Mesothelial cell of epicardium (in vitro differentiated cells): ENCODE measurements around the gene HEATR3. TPM values are rescaled to one million over a fixed set of nuclear protein-coding genes. Genes with fewer than 3 reads are reported as not detected.

Experiments used
- DNase-seq, 2 experiments: peaks; one replicate each; pipeline ENCODE4 v3.0.0; 2021; ENCODE audit warnings: low spot score in 2 of 2; ENCODE audit not compliant: unreplicated experiment in 2 of 2
- H3K27ac Mint-ChIP-seq: 2 replicates; pipeline ENCODE4 v1.8.0; 2021; ENCODE audit warnings: mixed read lengths
- H3K27me3 Mint-ChIP-seq: 2 replicates; pipeline ENCODE4 v1.8.0; 2021; ENCODE audit warnings: low read depth, mixed read lengths
- H3K36me3 Mint-ChIP-seq: 2 replicates; pipeline ENCODE4 v1.8.0; 2021; ENCODE audit warnings: mixed read lengths
- H3K4me1 Mint-ChIP-seq: 2 replicates; pipeline ENCODE4 v1.8.0; 2021; ENCODE audit warnings: mixed read lengths
- H3K4me3 Mint-ChIP-seq: 2 replicates; pipeline ENCODE4 v1.8.0; 2021; ENCODE audit warnings: mild to moderate bottlenecking, moderate library complexity, mixed read lengths
- H3K9me3 Mint-ChIP-seq: 2 replicates; pipeline ENCODE4 v1.8.0; 2021; ENCODE audit warnings: mixed read lengths
- CTCF ChIP-seq: fragments of 200-600 bp; sonication (generic); IDR thresholded peaks from one replicate; pipeline ENCODE4 v1.5.0; 2021; ENCODE audit warnings: antibody characterized with exemption; ENCODE audit not compliant: unreplicated experiment
- total RNA-seq: library from RNA; stranded (reverse); gene quantifications from 3 replicates; pipeline ENCODE4 v1.2.1, GENCODE V29; 2021

Gene HEATR3
- total RNA-seq, 1 donor from 2014 or later, result 19.2 TPM

DNA sequence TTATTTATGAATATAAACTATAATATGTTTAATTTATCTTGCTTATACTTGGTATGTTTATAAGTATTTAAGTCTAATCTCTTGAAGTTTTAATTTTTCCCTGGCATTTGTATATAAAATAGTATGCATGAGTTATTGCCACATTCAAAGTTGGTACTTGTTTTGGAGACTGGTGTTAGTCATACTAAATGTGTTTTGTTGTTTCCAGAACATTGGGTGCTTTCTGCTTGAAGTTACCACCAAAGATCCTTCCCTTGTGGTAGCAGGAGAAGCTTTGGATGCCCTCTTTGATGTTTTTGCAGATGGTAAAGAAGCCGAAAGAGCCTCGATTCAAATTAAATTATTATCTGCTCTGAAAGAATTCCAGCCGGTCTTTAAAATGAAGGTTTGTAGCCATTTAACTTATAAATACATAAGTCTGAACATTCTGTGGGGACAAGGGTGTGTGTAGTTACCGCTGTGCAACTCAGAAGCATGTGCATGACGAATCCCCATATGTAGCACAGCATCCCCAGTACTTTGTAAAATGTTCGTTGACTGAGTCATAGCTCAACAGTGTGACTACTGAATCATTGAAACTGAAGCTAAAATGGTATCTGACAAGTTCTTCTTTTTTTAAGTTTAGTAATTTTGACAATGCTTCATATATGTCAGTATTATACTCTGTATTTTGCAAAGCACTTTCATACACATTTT, 36.4 kb downstream of the HEATR3 start:
- Mint-ChIP-seq H3K27ac (no peak overlapping the region), H3K36me3 (peaks cover 16% of the 10 kb centered on the region), H3K27me3 (no peaks in the 10 kb centered on the region), H3K4me1 (peaks cover 10% of the 10 kb centered on the region), H3K4me3 (no peak overlapping the region), H3K9me3 (no peaks in the 10 kb centered on the region)
- DNase-seq, result no peak
- TF ChIP-seq CTCF, result no peak

DNA sequence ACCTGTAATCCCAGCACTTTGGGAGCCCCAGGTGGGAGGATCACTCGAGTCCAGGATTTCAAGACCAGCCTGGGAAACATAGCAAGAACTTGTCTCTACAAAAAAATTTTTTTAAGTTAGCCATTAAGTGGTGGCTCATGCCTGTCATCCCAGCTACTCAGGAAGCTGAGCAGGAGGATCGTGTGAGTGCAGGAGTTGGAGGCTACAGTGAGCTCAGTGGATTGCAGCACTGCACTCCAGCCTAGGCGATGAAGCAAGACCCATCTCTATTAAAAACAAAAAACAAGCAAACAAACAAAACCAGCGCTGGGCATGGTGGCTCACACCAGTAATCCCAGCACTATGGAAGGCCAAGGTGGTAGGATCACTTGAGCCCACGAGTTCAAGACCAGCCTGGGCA, 38.0 kb downstream of the HEATR3 start:
- no peaks in the 10 kb centered on the region for H3K27me3 Mint-ChIP-seq

DNA sequence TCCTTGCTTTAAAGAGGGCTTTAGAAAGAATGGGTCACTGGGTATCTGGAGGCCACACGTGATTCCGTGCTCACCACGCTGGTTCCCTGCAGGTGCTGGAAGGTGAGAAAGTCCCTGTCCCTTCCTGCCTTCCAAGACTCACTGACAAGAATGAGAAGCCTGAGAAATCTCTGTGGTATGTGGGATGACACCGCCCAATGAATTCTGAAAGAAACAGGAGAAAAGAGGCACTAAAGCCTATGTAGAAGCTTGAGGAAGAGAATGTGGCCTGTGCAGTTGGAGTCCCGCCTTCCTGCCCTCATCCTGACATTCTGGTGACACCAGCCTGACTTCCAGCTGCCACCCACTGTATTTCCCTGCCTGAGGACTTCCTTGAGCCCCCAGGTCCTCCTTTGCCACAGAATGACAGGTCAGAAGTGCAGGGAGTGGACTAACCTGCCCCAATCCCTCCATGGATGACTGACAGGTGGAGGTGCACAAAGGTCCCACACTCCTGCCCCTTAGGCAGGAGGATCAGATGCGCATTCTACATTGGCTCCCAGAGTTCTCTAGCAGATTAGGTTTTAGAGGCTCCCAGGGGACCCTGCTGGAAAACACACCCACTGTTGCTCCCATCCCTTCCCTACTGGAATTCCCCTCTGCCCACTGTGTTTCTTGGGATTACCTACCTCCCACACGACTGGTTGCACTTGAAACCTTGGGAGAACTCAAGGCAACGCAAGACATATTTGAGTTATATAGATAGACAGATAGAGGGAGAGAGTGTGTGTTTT, 48.8 kb downstream of the HEATR3 start:
- H3K9me3 Mint-ChIP-seq, result no peaks in the 10 kb centered on the region
- peaks cover 2% of the 10 kb centered on the region for H3K27me3 Mint-ChIP-seq
- H3K4me3 Mint-ChIP-seq, result no peak overlapping the region
- H3K27ac Mint-ChIP-seq, result no peak overlapping the region
- no peaks in the 10 kb centered on the region for H3K36me3 Mint-ChIP-seq
- DNase-seq, result no peak
- H3K4me1 Mint-ChIP-seq, result no peaks in the 10 kb centered on the region
- TF ChIP-seq CTCF, result no peak

More for the DNA sequence above, 38.0 kb downstream of the HEATR3 start:
- DNase-seq, result no peak
- Mint-ChIP-seq H3K4me1 (peaks cover 10% of the 10 kb centered on the region), H3K9me3 (no peaks in the 10 kb centered on the region), H3K27ac (no peak overlapping the region), H3K4me3 (no peak overlapping the region), H3K36me3 (peaks cover 17% of the 10 kb centered on the region)
- TF ChIP-seq CTCF, result no peak

DNA sequence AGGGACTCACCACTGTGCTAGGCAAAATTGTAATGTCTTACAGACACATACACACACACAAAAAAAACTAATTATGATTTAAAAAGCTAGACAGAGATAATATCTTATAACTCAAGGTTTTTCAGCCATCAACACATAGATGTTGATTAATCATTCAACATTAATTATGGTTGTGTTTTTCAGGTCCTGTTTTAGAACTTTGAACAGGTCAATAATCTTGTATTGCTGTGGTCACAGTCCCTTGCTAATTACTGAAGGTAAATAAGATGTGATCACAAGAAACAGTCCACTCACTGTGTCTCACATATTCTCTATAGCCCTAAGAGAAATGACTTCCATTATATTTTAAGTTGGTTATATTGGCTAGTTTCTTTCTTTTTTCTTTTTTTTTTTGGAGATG, 54.9 kb downstream of the HEATR3 start:
- peaks cover 2% of the 10 kb centered on the region for H3K36me3 Mint-ChIP-seq
- no peaks in the 10 kb centered on the region for H3K4me1 Mint-ChIP-seq
- no peak overlapping the region for H3K27ac Mint-ChIP-seq

DNA sequence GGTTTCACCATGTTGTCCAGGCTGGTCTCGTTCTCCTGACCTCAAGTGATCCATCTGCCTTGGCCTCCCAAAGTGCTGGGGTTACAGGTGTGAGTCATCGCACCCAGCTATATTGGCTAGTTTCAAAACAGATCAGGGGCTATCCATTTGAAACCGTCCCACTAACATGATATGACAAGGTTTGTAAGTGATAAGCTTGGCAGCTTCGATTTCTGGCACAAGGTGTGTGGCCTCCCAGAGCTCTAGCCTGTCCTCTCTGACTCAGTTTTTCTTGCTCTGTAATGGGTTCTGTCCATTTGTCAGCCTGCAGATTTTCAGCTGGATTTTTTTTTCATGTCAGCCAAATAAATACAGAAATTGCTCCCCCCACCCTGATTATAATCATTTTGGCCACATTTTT, 55.5 kb downstream of the HEATR3 start:
- DNase-seq, result no peak
- Mint-ChIP-seq H3K9me3 (peaks cover 4% of the 10 kb centered on the region), H3K27me3 (peaks cover 2% of the 10 kb centered on the region), H3K27ac (no peak overlapping the region), H3K4me1 (no peaks in the 10 kb centered on the region), H3K36me3 (peaks cover 2% of the 10 kb centered on the region), H3K4me3 (no peak overlapping the region)
- TF ChIP-seq CTCF, result no peak

More for the DNA sequence above, 54.9 kb downstream of the HEATR3 start:
- peaks cover 4% of the 10 kb centered on the region for H3K9me3 Mint-ChIP-seq
- DNase-seq, result no peak
- no peak for TF ChIP-seq CTCF
- H3K27me3 Mint-ChIP-seq, result peaks cover 2% of the 10 kb centered on the region
- H3K4me3 Mint-ChIP-seq, result no peak overlapping the region
